C4-2B (cell line): ENCODE results near the gene MAML3.

Experiments used
- ZFX ChIP-seq: fragments of 450-650 bp; IDR thresholded peaks from 2 replicates; pipeline ENCODE4 v1.6.1; 2017
- TF ChIP-seq, protein P1 (sequence below): fragments of 450-650 bp; conservative IDR thresholded peaks from 2 replicates; pipeline ENCODE4 v1.5.1; 2017; ENCODE audit warnings: mild to moderate bottlenecking

GRCh38 chr4:139951021-139951420 lies 203.0 kb downstream of the MAML3 start:
- TF ChIP-seq, protein P1, sequence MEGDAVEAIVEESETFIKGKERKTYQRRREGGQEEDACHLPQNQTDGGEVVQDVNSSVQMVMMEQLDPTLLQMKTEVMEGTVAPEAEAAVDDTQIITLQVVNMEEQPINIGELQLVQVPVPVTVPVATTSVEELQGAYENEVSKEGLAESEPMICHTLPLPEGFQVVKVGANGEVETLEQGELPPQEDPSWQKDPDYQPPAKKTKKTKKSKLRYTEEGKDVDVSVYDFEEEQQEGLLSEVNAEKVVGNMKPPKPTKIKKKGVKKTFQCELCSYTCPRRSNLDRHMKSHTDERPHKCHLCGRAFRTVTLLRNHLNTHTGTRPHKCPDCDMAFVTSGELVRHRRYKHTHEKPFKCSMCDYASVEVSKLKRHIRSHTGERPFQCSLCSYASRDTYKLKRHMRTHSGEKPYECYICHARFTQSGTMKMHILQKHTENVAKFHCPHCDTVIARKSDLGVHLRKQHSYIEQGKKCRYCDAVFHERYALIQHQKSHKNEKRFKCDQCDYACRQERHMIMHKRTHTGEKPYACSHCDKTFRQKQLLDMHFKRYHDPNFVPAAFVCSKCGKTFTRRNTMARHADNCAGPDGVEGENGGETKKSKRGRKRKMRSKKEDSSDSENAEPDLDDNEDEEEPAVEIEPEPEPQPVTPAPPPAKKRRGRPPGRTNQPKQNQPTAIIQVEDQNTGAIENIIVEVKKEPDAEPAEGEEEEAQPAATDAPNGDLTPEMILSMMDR, result no peak
- no peak for TF ChIP-seq ZFX
